ENCODE measurements around the gene TGM3. TPM values are rescaled to one million over a fixed set of nuclear protein-coding genes. Genes with fewer than 3 reads are reported as not detected.

TGM3 gene
- total and polyA plus RNA-seq, 2 of the 4 experiments (the other 2 are of a cell fraction): not detected

DNA sequence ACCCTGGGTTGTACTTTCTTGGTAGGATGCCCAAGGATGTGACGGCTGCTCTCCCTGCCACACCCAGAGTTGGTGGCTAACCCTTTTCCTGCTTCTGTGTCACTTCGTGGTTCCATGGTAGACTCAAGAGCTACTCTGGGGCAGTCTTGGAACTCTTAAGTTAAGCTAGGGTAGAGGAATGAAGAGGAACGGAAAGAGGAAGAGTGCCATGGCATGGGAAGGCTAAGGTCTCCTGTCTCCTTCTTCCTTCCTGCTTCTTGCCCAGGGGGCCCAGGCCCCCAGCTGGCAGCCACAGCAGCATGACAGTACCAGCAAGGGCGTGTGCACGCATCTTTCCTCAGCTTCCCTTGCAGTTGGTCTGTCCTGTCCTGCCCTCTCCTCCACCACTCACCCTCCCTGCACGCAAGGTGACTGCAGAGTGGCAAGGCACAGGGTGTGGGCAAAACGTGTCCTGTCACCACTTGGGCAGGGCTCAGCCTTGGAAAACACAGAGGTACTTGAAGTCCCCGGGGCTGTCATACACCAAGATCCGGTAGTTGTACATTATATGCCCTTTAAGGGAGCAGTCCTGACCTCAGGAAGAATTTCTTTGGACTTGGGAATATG is 39.8 kb upstream of the TGM3 start:
- intact Hi-C loops (cut with micrococcal nuclease): no loop called here
- Histone ChIP-seq H4K5ac (ENCODE audit: low read depth, low read length) (no peak overlapping the region), H2BK5ac (ENCODE audit: low read depth, low read length, poor library complexity, severe bottlenecking) (no peak overlapping the region), H3K9ac (ENCODE audit: low read depth, low read length) (no peak overlapping the region), H3K36me3 (ENCODE audit: control insufficient read depth, insufficient read depth, low read length) (no peaks in the 10 kb centered on the region), H2BK120ac (ENCODE audit: low read depth, low read length) (no peak overlapping the region), H2BK15ac (ENCODE audit: low read depth, low read length) (no peak overlapping the region), H2AK9ac (replicated peaks; ENCODE audit: low read depth, low read length, poor library complexity) (no peak overlapping the region), H2AK5ac (ENCODE audit: low read depth, low read length) (no peak overlapping the region), H3K4me1 (ENCODE audit: control insufficient read depth, insufficient read depth, low read length) (no peaks in the 10 kb centered on the region), H3K14ac (replicated peaks; ENCODE audit: low read depth, low read length) (no peak overlapping the region), H3K4ac (ENCODE audit: low read depth, low read length) (no peak overlapping the region), H4K91ac (ENCODE audit: insufficient read depth, low read depth, low read length) (no peak overlapping the region), H3K79me1 (ENCODE audit: low read depth in 1 of 2, low read length in 2 of 2) (no peaks in the 10 kb centered on the region), H4K20me1 (ENCODE audit: insufficient read depth, low read length) (no peaks in the 10 kb centered on the region), H2AFZ (replicated peaks; ENCODE audit: low read length, poor library complexity) (no peak overlapping the region), H4K8ac (ENCODE audit: low read depth in 2 of 2, low read length in 2 of 2) (no peak overlapping the region), H3K56ac (ENCODE audit: extremely low read depth, insufficient read depth, low read length) (no peak overlapping the region), H3K4me3 (ENCODE audit: insufficient read depth, low read depth, low read length) (no peak overlapping the region), H3K27ac (ENCODE audit: insufficient read depth, low read length) (no peak overlapping the region), H3K23ac (ENCODE audit: low read depth, low read length) (no peak overlapping the region), H3K9me3 (ENCODE audit: control insufficient read depth, insufficient read depth, low read length) (no peaks in the 10 kb centered on the region), H2BK20ac (ENCODE audit: low read depth, low read length) (no peak overlapping the region), H3K27me3 (ENCODE audit: control insufficient read depth, insufficient read depth, low read length) (peaks cover 8% of the 10 kb centered on the region; the same call in 1 of the 2 replicates), H3K9me1 (ENCODE audit: insufficient read depth, low read length) (no peaks in the 10 kb centered on the region), H3K18ac (ENCODE audit: low read depth, low read length) (no peak overlapping the region), H3K4me2 (ENCODE audit: low read depth, low read length) (no peak overlapping the region)
- WGBS, 2 experiments (ENCODE audit: extremely low coverage in 2 of 2, insufficient read length in 1 of 2): no CpG with 5 or more reads among the region's 9 CpGs
- ChIA-PET CTCF (no interaction called here), POLR2A (ENCODE audit: unreplicated experiment) (no interaction called here)
- ATAC-seq (ENCODE audit: low read depth) (no peak), DNase-seq (no peak)
- no TSS peak for BruUV-seq (replicated peaks)
- in situ Hi-C loops (cut with MboI; ENCODE audit: low sequenced_read_pairs): no loop called here
- TF ChIP-seq BHLHE40 (IDR thresholded peaks at IDR 0.05; ENCODE audit: low read depth, low read length): no peak
- no peak for TF ChIP-seq FOS (IDR thresholded peaks at IDR 0.05; ENCODE audit: low read depth, low read length)
- no peak for TF ChIP-seq RAD21 (IDR thresholded peaks at IDR 0.05; ENCODE audit: low read length)
- TF ChIP-seq RFX5 (IDR thresholded peaks at IDR 0.05; ENCODE audit: low read depth, low read length): no peak
- no peak for TF ChIP-seq CEBPB (IDR thresholded peaks at IDR 0.05; ENCODE audit: low read depth, low read length)
- TF ChIP-seq, protein P1, sequence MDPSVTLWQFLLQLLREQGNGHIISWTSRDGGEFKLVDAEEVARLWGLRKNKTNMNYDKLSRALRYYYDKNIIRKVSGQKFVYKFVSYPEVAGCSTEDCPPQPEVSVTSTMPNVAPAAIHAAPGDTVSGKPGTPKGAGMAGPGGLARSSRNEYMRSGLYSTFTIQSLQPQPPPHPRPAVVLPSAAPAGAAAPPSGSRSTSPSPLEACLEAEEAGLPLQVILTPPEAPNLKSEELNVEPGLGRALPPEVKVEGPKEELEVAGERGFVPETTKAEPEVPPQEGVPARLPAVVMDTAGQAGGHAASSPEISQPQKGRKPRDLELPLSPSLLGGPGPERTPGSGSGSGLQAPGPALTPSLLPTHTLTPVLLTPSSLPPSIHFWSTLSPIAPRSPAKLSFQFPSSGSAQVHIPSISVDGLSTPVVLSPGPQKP (IDR thresholded peaks at IDR 0.05; ENCODE audit: borderline replicate concordance, low read depth, low read length): no peak
- no peak for TF ChIP-seq NFE2L2 (IDR thresholded peaks at IDR 0.05; ENCODE audit: low read depth, low read length)
- no peak for TF ChIP-seq SMC3 (IDR thresholded peaks at IDR 0.05; ENCODE audit: low read depth, low read length)
- dilution Hi-C loops (cut with HindIII; ENCODE audit: low sequenced_read_pairs, unreplicated experiment): no loop called here
